Activated effector memory CD4-positive, alpha-beta T cell treated with anti-CD3 and anti-CD28 coated beads, Interleukin-2, amount 50 U/mL, for 16 hours (primary cell): ENCODE data around the gene KIAA1549.
"Not testable (repeated sequence)": the region's sequence is repeated elsewhere in the genome, so short reads cannot be mapped to it uniquely, and the experiment has no call there.

ENCODE experiments used
- DNase-seq: peaks from one replicate; pipeline ENCODE4 v3.0.0-alpha.2; 2020

The KIAA1549 gene

GRCh38 chr7:138843632-138844580 is 137.3 kb downstream of the KIAA1549 start:
- no peak for DNase-seq

- no peak for DNase-seq
These were observed 139.1 kb downstream of the KIAA1549 start for GRCh38 chr7:138842111-138842510.

GRCh38 chr7:138838166-138838565 is 143.0 kb downstream of the KIAA1549 start:
- DNase-seq: no peak

DNA sequence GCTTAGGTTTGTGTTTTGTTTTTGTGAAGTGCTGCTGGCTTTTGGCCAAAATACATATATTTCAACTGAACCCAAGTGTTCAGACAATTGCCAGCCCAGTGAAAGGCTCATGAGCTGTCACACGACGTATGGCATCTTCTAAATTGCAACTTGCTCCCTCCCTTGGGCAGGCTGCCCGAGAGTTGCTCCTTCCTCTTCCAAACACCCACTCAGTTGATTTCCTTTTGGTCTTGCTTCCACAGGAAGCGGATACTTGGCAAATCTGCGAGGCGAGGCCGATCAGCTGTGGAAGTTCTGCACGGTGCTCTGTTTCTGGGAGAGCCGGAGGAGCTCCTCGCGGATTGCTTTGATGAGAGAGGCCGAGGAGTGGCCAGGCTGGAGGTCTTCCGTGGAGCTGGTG is 143.6 kb downstream of the KIAA1549 start:
- DNase-seq: no peak

DNA sequence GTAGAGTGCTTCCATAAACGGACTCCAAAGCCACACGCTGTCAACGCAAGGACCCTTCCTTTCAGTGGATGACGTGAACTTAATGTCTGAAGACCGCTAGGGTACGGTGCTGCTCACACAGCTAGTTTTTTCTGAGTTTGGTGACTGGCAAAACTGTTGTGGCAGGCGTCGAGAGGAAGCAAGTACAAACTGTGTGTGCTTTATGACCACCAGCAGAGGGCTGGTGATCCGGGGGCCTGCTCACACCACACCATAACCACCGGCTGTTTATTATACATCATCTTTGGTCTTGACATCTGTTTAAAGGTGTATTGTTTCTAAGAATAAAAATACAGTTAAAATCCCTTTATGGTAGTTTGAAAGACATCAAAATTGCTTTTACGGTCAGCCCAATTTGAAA is 146.1 kb downstream of the KIAA1549 start:
- DNase-seq: no peak

DNA sequence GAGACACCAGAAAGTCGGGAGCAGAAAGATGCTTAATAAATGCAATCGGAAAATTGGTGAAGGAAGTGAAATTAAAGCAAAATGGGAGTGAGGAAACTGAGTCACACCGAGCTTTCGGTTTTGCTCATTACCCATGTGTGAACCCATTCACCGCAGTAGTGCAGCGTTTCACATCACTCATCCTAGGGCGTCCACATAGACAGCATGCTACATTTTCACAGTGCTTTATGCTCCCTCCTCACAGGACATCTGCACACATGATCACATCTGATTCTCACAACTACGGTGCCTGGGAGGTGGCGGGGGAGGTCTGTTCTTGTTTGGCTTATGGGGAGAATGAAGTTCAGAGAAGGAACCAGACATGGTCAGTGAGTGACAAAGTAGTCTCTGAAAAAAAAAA is 146.6 kb downstream of the KIAA1549 start:
- DNase-seq: no peak

- no peak for DNase-seq
These were observed 147.6 kb downstream of the KIAA1549 start for GRCh38 chr7:138833596-138833995.

DNA sequence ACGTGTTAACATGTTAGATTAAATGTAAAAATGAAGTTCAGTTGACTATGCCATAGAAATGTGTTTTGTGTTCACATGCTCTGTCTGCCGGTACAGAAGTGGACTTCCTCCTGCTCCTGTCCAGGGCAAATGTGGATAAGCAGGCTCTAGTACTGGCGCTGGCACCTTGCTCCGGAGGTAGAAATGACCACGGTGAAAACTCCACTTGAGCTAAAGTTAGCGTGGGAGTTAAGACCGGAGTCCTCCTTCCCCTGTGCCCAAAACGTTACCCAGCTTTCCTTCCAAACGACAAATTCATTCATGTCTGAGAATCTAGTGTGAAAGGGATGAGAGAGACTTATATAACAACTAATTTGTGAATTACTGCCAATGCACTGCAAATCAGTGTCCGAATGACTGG is 148.2 kb downstream of the KIAA1549 start:
- DNase-seq: no peak

GRCh38 chr7:138829335-138829734 is 151.9 kb downstream of the KIAA1549 start:
- DNase-seq: no peak

GRCh38 chr7:138828302-138828701 is 152.9 kb downstream of the KIAA1549 start:
- DNase-seq: no peak

- no peak for DNase-seq
These were observed 156.0 kb downstream of the KIAA1549 start for GRCh38 chr7:138825049-138825721.

DNA sequence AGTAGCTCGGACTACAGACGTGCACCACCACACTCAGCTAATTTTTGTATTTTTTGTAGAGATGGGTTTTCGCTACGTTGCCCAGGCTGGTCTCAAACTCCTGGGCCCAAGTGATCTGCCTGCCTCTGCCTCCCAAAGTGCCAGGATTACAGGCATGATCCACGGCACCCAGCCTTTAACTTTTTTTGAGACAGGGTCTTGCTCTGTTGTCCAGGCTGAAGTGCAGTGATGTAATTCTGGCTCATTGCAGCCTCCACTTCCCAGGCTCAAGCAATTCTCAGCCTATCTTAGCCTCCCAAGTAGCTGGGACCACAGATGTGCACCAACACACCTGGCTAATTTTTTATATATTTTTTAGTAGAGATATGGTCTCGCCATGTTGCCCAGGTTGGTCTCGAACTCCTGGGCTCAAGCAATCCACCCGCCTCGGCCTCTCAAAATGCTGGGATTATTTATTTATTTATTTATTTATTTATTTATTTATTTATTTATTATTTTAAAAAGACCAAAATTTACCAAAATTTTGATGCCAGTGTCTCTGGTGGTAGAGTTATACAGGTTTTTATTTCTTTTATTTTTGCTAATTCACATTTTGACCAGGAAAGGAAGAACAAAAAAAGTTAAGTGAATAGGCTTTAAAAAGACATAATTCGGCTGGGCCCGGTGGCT is 158.2 kb downstream of the KIAA1549 start:
- DNase-seq: no peak

GRCh38 chr7:138821912-138822311 is 159.3 kb downstream of the KIAA1549 start:
- DNase-seq: no peak

DNA sequence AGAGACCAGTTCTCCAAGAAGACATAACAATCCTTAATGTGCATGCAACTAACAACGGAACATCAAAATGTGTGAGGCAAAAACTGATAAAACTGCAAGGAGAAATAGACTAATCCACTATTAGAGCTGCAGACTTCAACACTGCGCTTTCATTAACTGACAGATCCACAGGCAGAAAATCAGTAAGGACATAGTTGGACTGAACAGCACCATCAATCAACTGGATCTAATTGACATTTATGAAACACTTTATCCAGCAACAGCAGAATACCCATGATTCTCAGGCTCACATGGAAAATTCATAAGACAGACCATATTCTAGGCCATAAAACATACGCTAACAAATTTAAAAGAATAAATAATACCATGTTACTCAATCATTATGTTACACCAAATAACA is 161.6 kb downstream of the KIAA1549 start:
- DNase-seq: no peak

GRCh38 chr7:138816650-138817049 is 164.5 kb downstream of the KIAA1549 start:
- DNase-seq: no peak

GRCh38 chr7:138814816-138815332 is 166.3 kb downstream of the KIAA1549 start:
- no peak for DNase-seq

DNA sequence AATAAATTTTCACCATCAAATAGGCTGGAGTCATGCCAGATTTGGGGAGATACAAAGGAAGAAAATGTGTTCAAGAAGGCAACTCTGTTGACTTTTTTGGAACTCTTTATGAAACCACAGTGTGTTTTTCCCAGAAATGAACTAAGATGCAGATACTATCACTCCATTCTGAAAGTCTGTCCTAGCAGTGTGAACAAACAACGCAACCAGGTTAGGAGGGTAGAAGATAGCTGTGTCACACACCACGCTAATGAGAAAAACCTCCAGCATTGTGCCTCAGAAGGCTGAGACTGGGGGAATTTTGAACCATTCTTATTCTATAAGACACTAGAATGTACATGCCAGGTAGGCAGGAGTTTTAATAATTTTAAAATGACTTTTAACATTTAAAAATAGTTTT is 167.2 kb downstream of the KIAA1549 start:
- no peak for DNase-seq

DNA sequence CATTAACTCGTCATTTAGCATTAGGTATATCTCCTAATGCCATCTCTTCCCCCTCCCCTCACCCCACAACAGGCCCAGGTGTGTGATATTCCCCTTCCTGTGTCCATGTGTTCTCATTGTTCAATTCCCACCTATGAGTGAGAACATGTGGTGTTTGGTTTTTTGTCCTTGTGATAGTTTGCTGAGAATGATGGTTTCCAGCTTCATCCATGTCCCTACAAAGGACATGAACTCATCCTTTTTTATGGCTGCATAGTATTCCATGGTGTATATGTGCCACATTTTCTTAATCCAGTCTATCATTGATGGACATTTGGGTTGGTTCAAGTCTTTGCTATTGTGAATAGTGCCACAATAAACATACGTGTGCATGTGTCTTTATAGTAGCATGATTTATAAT is 169.9 kb downstream of the KIAA1549 start:
- DNase-seq: not testable (repeated sequence)

DNA sequence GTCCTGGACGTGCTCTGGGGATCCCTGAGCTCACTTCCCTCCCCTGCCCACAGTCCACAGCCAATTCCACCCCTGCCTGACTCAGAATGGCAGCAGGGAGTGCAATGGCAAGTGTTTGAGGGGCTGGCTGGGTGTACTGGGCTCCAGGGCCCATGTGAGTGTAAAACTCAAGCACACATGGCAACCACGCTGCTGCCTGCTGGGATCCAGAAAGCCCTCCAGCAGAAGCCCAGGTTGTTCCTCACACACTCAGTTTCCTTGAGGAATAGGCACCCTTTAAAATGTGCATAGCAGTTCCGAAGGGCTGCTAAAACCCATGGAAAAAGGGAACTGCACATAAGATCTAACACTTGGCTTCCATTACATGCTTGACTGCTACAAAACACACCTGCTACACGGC is 171.8 kb downstream of the KIAA1549 start:
- DNase-seq: no peak

GRCh38 chr7:138804618-138805017 is 176.6 kb downstream of the KIAA1549 start:
- DNase-seq: no peak

DNA sequence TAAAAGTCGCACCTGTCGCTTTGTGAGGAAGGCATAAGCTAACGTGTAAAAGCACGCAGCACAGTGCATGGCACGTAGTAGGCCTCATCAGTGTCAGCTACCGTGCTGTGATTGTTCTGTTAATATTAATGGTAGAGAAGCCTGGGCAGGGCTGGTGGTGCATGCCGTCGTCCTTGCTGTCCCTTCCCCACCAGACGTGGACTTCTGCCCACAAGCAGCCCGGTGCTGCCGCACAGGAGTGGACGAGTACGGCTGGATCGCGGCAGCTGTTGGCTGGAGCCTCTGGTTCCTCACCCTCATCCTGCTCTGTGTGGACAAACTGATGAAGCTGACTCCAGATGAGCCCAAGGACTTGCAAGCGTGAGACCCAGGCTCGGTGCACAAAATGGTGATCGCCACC is 178.5 kb downstream of the KIAA1549 start:
- no peak for DNase-seq

DNA sequence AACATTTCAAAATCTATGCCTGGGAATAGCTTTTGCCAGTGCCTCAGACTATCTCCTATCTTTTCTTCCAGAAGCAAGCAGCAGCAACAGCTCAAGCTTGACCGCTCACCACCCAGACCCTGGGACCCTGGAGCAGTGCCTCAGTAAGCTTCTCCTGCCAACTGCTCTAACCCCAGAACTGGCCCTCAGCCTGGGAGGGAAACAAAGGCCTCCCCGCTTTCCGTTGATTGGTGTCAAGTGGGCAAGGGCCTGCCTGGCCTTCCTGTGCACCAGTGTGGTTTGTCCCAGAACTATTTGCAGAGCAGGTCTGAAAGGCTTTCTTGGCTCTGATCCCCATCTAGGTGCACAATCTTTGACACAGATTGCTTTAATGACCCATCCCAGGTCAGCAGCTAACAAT is 179.9 kb downstream of the KIAA1549 start:
- no peak for DNase-seq

- no peak for DNase-seq
These were observed 181.7 kb downstream of the KIAA1549 start for GRCh38 chr7:138799336-138800000.
